ENCODE results near the gene NINL.

DNA sequence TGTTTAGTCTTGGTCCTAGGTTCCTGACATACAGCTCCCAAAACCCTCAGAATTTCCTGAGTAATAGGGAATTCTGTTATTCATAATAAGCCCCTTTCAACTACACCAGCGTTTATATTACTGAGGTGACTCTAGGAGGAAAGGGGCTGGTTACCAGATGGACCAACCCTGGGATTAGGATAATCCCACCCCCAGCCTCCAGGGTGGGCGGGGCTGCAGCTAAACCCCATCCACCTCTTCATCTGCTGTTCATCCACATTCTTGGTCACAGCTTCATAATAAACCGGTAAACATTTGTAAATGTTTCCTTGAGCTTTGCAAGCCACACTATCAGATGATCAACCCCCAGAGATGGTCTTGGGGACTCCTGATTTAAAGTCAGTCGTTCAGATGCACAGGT lies 38.3 kb downstream of the NINL start:
- TF ChIP-seq, protein P1, sequence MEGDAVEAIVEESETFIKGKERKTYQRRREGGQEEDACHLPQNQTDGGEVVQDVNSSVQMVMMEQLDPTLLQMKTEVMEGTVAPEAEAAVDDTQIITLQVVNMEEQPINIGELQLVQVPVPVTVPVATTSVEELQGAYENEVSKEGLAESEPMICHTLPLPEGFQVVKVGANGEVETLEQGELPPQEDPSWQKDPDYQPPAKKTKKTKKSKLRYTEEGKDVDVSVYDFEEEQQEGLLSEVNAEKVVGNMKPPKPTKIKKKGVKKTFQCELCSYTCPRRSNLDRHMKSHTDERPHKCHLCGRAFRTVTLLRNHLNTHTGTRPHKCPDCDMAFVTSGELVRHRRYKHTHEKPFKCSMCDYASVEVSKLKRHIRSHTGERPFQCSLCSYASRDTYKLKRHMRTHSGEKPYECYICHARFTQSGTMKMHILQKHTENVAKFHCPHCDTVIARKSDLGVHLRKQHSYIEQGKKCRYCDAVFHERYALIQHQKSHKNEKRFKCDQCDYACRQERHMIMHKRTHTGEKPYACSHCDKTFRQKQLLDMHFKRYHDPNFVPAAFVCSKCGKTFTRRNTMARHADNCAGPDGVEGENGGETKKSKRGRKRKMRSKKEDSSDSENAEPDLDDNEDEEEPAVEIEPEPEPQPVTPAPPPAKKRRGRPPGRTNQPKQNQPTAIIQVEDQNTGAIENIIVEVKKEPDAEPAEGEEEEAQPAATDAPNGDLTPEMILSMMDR (IDR thresholded peaks at IDR 0.05; ENCODE audit: low read depth, low read length, poor library complexity, severe bottlenecking), result no peak
- TF ChIP-seq EZH2phosphoT487 (IDR thresholded peaks at IDR 0.05; ENCODE audit: borderline replicate concordance, low read length), result no peak

Measured in DOHH2 (cell line).